22Rv1 (cell line): ENCODE data around the gene CTAG1A.
"Not testable (repeated sequence)": the region's sequence is repeated elsewhere in the genome, so short reads cannot be mapped to it uniquely, and the experiment has no call there.

Source experiments
- H3K27ac ChIP-seq: fragments of 450-650 bp; 2 replicates; pipeline ENCODE4 v1.5.1; 2017
- ZFX ChIP-seq: fragments of 450-650 bp; IDR thresholded peaks from 2 replicates; pipeline ENCODE4 v1.6.1; 2017; ENCODE audit warnings: antibody characterized with exemption, borderline replicate concordance
- TF ChIP-seq, protein P1 (sequence below): fragments of 450-650 bp; IDR thresholded peaks from 2 replicates; pipeline ENCODE4 v1.5.1; 2017; ENCODE audit warnings: mild to moderate bottlenecking

Gene CTAG1A

DNA sequence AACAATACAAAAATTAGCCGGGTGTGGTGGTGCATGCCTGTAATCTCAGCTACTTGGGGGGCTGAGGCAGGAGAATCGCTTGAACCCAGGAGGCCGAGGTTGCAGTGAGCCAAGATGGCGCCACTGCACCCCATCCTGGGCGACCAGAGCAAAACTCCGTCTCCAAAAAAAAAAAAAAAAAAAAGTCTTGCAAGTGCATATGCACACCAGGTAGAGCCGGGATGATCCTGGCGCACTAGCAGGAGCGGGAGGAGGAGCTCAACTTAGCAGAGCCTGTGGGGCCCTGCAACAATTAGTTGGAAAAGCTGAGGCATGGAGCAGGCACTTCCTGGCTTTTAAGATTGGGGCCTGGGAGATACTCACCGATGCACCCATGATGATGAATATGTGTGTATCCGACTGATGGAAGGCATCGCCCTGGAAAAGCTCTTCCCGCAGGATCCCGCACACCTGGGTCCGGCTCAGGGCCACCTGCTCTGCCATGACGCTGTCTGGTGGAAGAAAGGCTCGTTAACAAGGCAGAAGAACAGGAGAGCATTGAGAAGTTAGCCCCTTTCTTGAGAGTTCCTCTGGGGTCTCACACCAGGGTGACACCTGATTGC lies 39.2 kb upstream of the CTAG1A start:
- no peak for TF ChIP-seq ZFX
- TF ChIP-seq, protein P1, sequence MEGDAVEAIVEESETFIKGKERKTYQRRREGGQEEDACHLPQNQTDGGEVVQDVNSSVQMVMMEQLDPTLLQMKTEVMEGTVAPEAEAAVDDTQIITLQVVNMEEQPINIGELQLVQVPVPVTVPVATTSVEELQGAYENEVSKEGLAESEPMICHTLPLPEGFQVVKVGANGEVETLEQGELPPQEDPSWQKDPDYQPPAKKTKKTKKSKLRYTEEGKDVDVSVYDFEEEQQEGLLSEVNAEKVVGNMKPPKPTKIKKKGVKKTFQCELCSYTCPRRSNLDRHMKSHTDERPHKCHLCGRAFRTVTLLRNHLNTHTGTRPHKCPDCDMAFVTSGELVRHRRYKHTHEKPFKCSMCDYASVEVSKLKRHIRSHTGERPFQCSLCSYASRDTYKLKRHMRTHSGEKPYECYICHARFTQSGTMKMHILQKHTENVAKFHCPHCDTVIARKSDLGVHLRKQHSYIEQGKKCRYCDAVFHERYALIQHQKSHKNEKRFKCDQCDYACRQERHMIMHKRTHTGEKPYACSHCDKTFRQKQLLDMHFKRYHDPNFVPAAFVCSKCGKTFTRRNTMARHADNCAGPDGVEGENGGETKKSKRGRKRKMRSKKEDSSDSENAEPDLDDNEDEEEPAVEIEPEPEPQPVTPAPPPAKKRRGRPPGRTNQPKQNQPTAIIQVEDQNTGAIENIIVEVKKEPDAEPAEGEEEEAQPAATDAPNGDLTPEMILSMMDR: no peak
- peak overlapping the region; percentile 92; the same call in 1 of the 2 replicates for H3K27ac ChIP-seq

DNA sequence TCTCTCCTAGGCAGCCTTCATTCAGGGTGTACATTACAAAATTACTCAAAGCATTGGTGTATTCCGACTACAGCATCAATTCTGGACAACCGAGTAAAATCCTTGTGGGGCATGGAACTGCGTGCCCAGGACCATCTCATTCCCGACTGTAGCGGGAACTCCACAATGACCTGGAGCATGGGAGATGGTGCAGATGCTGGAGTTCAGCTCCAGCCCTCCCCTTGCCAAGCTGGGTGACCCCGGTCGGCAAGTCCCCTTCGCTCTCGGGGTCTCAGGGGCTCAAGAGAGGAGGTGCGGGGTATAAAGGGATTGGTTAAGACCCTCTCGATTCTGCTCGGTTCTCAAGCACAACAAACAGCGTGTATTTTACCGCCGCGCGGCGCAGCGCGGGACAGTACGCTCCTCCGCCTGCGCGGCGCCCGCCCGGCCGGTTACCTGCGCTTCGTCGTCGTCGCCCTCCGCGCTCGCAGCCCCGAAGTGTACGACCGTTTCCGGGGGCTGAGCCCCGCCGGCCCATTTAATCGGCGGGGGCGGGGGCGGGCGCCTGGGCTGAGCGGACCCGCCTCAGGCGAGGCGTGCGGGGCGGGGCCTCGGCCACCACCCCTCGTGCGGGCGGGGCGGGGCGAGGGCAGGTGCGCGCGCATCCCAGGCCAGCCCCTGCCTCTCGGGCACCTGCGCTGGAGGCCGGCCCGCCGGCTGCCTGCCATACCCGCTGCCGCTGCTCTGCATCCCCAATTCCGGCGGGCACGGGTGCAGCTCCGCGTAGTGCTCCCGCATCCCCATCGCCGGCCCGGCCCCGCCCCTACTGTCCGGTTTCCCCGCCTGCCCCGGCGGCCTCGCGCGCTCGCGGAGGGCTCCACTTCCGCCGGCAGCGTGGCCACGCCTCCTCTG lies 38.3 kb upstream of the CTAG1A start, which contains the start of gene G6PD:
Gene G6PD, minus strand, starts transcription at position 493 of the 891 bp plus-strand sequence. CDS start 691 bp downstream, outside the sequence.
- no peak for TF ChIP-seq ZFX
- TF ChIP-seq, protein P1: no peak
- H3K27ac ChIP-seq: peak within 1 kb of the TSS; percentile 92

DNA sequence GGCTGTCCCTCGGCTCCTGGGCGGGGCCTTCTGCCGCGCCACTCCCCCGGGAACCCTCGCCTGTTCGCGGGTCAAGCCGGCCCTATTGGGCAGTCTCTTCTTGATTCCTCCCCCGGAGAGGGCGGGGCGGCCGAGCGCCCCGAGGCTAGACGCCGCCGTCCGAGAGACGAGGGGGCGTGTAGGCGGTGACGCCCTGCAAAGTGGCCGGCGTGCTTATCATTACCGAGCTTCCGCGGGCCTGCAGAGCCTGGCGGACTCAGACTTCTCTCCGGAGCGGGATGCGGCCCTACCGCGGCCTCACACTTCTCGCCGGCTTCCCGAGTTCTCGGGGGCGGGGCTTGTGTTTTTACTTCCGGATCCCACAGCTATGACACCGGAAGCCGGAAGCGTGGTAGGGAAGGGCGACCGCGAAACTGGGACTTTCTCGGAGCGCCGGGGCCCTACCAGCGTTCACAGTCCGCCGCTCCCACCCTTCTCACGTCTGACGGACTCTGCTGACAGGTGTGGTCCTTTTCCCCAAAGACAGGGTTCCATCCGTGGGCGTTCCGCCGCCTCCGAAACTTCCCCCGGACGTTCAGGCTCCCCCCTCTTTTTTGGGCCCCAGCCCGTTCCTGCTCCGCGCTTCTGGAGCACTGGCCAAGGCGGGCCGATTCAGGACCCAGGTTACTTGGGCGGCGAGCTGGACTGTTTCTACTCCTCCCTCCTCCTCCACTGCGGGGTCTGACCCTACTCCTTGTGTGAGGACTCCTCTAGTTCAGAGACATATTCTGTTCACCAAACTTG lies 37.5 kb upstream of the CTAG1A start, which contains the start of gene IKBKG:
Gene IKBKG, plus strand, starts transcription at position 376 of the 783 bp plus-strand sequence. CDS start 4,383 bp downstream, outside the sequence.
- TF ChIP-seq, protein P1: no peak
- H3K27ac ChIP-seq: peak within 1 kb of the TSS; percentile 92

DNA sequence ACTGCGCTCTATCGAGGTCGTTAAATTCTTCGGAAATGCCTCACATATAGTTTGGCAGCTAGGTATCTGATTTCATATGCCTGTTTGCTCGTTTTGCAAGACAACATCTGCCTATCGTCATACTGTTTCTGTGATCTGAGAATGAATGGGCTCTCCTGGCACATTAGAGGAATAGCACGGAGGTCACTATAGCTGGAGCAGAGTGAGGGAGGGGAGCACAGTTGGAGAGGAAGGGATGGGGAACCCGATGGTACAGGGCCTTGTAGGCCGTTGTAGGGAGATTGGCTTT lies 37.0 kb upstream of the CTAG1A start:
- no peak for TF ChIP-seq ZFX
- TF ChIP-seq, protein P1: no peak
- peak overlapping the region; percentile 92 for H3K27ac ChIP-seq

DNA sequence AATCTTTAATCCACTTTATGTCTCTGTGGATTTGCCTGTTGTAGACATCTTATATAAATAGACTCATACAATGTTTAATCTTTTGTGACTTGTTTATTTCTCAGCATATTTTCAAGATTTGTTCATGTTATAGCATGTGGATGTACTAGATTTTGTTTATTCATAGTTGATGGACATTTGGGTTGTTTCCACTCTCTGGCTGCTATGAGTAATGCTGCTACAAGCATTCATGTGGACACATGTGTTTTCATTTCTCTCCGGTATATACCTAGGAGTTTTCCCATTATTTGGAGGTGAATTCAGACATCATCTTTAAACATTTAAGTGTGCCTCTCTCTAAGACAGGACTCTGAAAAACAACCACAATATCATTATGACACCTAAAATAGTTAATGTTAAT lies 35.2 kb upstream of the CTAG1A start:
- TF ChIP-seq ZFX: no peak
- TF ChIP-seq, protein P1: no peak
- no peak overlapping the region for H3K27ac ChIP-seq

DNA sequence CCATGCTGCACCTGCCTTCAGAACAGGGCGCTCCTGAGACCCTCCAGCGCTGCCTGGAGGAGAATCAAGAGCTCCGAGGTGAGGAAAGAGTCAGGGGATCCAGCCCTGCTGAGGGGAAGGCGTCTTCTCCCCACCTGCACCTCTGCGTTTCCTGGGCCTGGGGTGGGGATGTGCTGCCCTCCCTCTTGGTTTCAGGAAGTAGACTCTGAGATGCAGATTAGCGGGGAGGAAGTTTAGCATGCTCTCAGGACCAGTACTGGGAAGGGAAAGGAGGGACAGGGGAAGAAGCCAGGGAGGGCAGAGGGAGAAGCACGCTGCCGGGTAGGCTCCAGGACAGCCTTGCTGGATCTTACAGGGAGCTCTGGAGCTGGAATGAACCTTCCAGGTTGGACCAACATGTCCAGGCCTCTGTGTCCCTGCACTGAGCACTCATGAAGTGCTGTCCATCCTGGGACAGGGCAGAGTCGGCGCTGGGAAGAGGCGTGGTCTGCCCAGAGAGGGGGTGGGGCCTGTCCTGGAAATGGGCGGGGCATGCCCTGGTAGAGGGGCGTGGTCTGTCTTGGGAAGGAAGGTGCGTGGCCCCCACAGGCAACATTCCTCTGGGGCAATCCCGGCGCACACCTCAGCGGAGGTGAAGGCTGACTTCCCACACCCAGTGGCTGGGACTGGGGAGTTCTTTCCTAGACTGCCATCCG lies 32.7 kb upstream of the CTAG1A start:
- not testable (repeated sequence) for H3K27ac ChIP-seq

DNA sequence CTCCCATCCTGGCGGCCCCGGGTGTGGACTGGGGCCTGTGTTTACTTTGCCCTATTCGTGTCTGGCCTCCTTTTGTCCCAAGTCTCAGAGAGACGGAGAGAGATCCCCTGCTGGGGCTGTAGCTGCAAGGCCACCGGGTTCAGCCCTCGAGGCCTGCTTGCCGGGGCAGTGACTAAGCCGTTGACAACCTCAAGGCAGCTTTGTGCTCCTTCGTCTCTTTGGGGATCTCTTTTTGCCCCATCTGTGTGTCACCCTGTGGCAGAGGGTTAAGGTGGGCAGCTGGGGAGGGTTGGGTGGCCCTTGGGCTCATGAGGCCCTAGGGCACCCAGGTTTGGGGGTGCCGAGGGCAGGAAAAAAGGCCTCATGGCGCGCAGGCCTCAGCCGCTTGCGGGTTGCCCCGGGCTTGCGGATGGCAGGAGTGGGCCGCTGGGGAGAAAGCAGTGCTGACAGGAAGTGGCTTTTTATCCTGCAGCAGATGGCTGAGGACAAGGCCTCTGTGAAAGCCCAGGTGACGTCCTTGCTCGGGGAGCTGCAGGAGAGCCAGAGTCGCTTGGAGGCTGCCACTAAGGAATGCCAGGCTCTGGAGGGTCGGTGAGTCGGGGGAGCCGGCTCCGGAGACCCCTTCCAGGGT lies 26.8 kb upstream of the CTAG1A start:
- not testable (repeated sequence) for H3K27ac ChIP-seq

DNA sequence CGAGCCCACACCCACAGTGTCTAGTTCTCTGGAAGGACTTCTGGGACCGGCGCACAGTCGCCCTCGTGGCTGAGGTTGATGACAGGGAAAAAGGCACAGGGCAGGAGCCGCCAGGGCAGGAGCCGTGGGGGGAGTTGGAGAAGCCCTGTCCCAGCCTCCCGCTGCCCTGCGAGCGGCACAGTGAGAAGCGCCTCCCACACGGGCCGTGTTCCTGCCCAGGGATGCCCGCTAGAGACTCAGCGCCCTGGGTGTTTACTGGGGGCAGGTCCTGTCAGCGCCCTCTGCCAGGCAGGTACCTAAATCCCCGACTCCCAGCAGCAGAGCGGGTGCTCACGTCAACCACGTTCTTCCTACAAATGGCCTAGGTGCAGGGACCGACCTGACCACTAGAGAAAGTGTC lies 26.0 kb upstream of the CTAG1A start:
- H3K27ac ChIP-seq: not testable (repeated sequence)

DNA sequence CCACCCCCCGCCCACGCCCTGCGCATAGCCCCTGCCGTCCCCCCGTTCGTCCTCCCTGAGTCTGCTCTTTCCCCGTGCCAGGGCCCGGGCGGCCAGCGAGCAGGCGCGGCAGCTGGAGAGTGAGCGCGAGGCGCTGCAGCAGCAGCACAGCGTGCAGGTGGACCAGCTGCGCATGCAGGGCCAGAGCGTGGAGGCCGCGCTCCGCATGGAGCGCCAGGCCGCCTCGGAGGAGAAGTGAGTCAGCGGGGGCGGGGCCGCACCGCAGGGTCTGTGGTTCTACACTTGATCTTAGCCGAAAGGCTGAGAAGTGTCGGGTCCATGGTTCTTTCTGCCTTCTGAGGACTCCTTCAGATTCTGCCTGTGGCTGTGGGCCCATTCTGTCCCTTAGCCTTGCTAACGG lies 24.6 kb upstream of the CTAG1A start:
- not testable (repeated sequence) for H3K27ac ChIP-seq

DNA sequence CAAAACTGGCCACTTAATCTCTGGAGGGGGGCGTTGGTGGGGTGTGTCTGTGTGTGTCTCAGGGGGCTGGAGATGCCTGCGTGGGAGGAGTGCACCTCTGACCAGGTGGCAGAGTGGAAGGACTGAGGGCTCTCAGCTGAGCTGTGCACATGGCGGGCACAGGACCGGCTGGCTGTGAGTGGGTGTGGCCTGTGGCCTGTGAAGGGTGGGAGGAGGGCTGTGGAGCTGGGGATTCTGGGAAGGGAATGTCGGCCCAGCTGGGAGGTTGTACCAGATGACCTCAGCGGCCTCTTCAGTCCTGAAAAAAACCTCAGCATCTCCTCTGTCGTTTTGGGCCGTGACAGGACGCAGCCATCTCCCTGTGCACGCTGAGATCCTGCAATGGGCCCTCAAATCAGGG lies 22.6 kb upstream of the CTAG1A start:
- H3K27ac ChIP-seq: not testable (repeated sequence)

DNA sequence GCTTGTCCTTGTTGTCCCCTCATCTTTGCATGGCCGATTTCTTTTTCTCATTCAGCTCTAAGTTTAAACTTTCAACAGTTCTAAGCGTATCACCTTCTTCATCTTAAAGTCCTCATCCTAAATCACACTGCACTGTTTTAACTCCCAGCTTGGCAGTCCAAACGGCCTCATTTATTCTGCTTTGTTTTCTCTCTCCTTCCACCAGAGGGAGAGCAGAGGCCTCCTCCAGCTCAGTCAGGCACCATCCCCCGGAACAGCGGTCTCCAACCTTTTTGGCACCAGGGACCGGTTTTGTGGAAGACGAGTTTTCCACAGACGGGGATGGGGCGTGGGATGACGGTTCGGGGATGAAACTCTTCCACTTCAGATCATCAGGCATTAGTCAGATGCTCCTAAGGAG lies 14.6 kb upstream of the CTAG1A start:
- not testable (repeated sequence) for H3K27ac ChIP-seq

DNA sequence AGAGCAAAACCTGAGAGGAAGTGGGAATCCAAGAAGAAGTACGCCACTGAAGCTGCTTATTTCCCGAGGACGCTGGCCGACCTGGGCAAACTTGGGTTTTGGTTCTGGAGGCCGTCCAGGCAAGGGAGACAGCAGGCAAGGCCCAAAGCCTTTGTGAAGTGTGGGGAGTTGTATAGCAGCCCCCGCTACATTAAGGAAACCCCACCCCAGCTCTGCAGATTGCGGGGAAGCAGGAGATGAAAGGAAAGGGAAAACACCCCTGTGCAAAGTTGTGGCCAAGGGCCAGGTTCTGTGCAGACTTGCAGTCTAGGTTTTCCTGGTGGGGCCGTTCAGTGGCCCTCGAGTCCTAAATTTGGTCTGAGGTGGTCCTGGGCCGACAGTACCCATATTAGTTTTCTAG lies 11.9 kb upstream of the CTAG1A start:
- H3K27ac ChIP-seq: not testable (repeated sequence)

DNA sequence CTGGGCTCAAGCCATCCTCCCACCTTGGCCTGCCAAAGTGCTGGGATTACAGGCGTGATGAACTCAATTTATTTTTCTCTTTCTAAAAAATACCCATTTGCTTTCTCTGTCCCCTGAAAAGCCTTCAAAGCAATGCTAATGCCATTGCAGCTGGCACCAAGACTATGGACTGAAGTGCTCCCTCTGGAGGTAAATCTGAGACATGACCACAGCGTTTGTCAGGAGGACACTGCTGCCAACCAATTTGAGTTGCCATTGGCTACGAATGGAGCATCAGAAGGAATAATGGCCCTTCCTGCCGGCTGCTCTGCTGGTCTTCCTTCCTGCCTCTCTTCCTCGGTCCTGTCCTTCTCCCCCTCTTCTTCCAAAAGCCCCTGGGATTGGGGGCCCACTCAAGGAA lies 9.9 kb upstream of the CTAG1A start:
- H3K27ac ChIP-seq: not testable (repeated sequence)
